B cell (primary cell): ENCODE results near the gene GPLD1. TPM values are rescaled to one million over a fixed set of nuclear protein-coding genes. Genes with fewer than 3 reads are reported as not detected.
"Not testable (repeated sequence)": the region's sequence is repeated elsewhere in the genome, so short reads cannot be mapped to it uniquely, and the experiment has no call there.

ENCODE experiments used
- ATAC-seq: fragments of 200-7000 bp; cut with Tn5 transposase; one replicate; pipeline ENCODE4 v1.10.0; 2021; ENCODE audit warnings: low read depth, mild to moderate bottlenecking, moderate number of reproducible peaks, moderate library complexity
- CTCF ChIA-PET: fragments of 350-600 bp; sonication (Branson Sonifier 250); formaldehyde crosslinking; loops from one replicate; lab custom pipeline; 2021; ENCODE audit warnings: antibody characterized with exemption, inconsistent platforms; lab: Charles Lee
- POLR2A ChIA-PET: fragments of 350-600 bp; sonication (Branson Sonifier 250); formaldehyde crosslinking; loops from one replicate; lab custom pipeline; 2021; ENCODE audit warnings: antibody characterized with exemption; lab: Charles Lee
- DNase-seq: peaks from one replicate; pipeline ENCODE4 v3.0.0; 2013
- H2AFZ ChIP-seq: 2 replicates; pipeline ENCODE4 v1.6.1; 2012; ENCODE audit warnings: mild to moderate bottlenecking, low read depth, low read length; ENCODE audit not compliant: insufficient read depth, poor library complexity, severe bottlenecking
- H3K27ac ChIP-seq, 2 donors: 1 replicate in 1 of 2; 2 replicates in 1 of 2; pipeline ENCODE4 v1.5.1; 2012 to 2013; ENCODE audit warnings: low read length in 2 of 2, mild to moderate bottlenecking in 2 of 2, moderate library complexity in 1 of 2
- H3K27me3 ChIP-seq, 4 experiments: fragments of 200-600 bp in 1 of 4; sonication (generic) in 1 of 4; replicated peaks in 1 of 4; 1 replicate in 2 of 4; 2 replicates in 2 of 4; pipeline versions ENCODE4 v1.6.1 to v1.7.0; 2013 to 2016; ENCODE audit warnings: low read length in 3 of 4, mild to moderate bottlenecking in 2 of 4, mixed read lengths in 1 of 4, moderate library complexity in 1 of 4; ENCODE audit not compliant: insufficient read depth in 4 of 4, control insufficient read depth in 3 of 4; ENCODE audit errors: control extremely low read depth in 1 of 4
- H3K36me3 ChIP-seq, 2 experiments: replicated peaks in 1 of 2; 1 replicate in 1 of 2; 2 replicates in 1 of 2; pipeline versions ENCODE4 v1.6.1 to v1.7.1; 2013; ENCODE audit warnings: low read length in 1 of 2; ENCODE audit not compliant: insufficient read depth in 2 of 2, control insufficient read depth in 1 of 2; ENCODE audit errors: control extremely low read depth in 1 of 2, extremely low read depth in 1 of 2
- H3K4me1 ChIP-seq, 2 donors: fragments of 200-600 bp in 1 of 2; sonication (generic) in 1 of 2; 1 replicate in 1 of 2; 2 replicates in 1 of 2; pipeline versions ENCODE4 v1.5.1 to v1.6.1; 2013 to 2017; ENCODE audit warnings: low read length in 2 of 2; ENCODE audit not compliant: control insufficient read depth in 2 of 2, insufficient read depth in 2 of 2
- H3K4me2 ChIP-seq: replicated peaks from 2 replicates; pipeline ENCODE3; 2012; ENCODE audit warnings: mild to moderate bottlenecking, low read depth, low read length; ENCODE audit not compliant: poor library complexity, severe bottlenecking
- H3K4me3 ChIP-seq, 5 experiments: fragments of 200-600 bp in 1 of 5; sonication (generic) in 1 of 5; 1 replicate in 3 of 5; 2 replicates in 2 of 5; pipeline versions ENCODE4 v1.5.1 to v1.7.0; 2011 to 2016; ENCODE audit warnings: low read length in 4 of 5, mild to moderate bottlenecking in 4 of 5, low read depth in 2 of 5, control low read depth in 1 of 5, moderate library complexity in 1 of 5; ENCODE audit not compliant: insufficient read depth in 1 of 5; ENCODE audit errors: control extremely low read depth in 1 of 5, extremely low read depth in 1 of 5
- H3K79me2 ChIP-seq: fragments of 200-600 bp; sonication (generic); one replicate; pipeline ENCODE4 v1.6.0; 2016; ENCODE audit warnings: low read length; ENCODE audit not compliant: control insufficient read depth, insufficient read depth
- H3K9ac ChIP-seq: fragments of 200-600 bp; sonication (generic); 2 replicates; pipeline ENCODE4 v1.6.1; 2017; ENCODE audit warnings: mild to moderate bottlenecking, low read length, moderate library complexity
- H3K9me3 ChIP-seq, 3 donors: one replicate each; pipeline versions ENCODE4 v1.6.1 to v1.7.1; 2013; ENCODE audit warnings: low read length in 2 of 3; ENCODE audit not compliant: control insufficient read depth in 2 of 3, insufficient read depth in 1 of 3; ENCODE audit errors: control extremely low read depth in 1 of 3
- H4K20me1 ChIP-seq: 2 replicates; pipeline ENCODE4 v1.6.0; 2012; ENCODE audit warnings: mild to moderate bottlenecking, low read length; ENCODE audit not compliant: insufficient read depth, control insufficient read depth, poor library complexity, severe bottlenecking
- H3K27ac Mint-ChIP-seq: one replicate; pipeline ENCODE4 v1.8.0; 2021; ENCODE audit warnings: mixed read lengths
- H3K27me3 Mint-ChIP-seq: one replicate; pipeline ENCODE4 v1.8.0; 2021; ENCODE audit warnings: mixed read lengths
- H3K4me1 Mint-ChIP-seq: one replicate; pipeline ENCODE4 v1.8.0; 2021; ENCODE audit warnings: mixed read lengths
- H3K4me3 Mint-ChIP-seq: one replicate; pipeline ENCODE4 v1.8.0; 2021; ENCODE audit warnings: mixed read lengths
- H3K9me3 Mint-ChIP-seq: one replicate; pipeline ENCODE4 v1.8.0; 2022; ENCODE audit warnings: mixed read lengths; ENCODE audit not compliant: insufficient read depth
- CTCF ChIP-seq: fragments of 200-600 bp; IDR thresholded peaks from one replicate; pipeline ENCODE4 v1.8.0; 2022; ENCODE audit warnings: antibody characterized with exemption, mild to moderate bottlenecking
- EZH2 ChIP-seq: IDR thresholded peaks from 2 replicates; pipeline ENCODE4 v1.6.1; 2012; ENCODE audit warnings: borderline replicate concordance, low read depth, mild to moderate bottlenecking, moderate library complexity, low read length; ENCODE audit not compliant: insufficient read depth, poor library complexity, severe bottlenecking
- WGBS: methylation state at CpG from one replicate; pipeline ENCODE4 v1.1.5; 2013; ENCODE audit warnings: missing lambda C conversion rate; ENCODE audit not compliant: insufficient coverage; 5-methylcytosine and 5-hydroxymethylcytosine counted together
- intact Hi-C: fragments of 100-400 bp; cut with micrococcal nuclease; formaldehyde crosslinking; loops from one replicate; pipeline ENCODE4 v1.10.0; 2022
- polyA plus RNA-seq: library from polyadenylated mRNA; depleted of rRNA; stranded (reverse); fragments of >200 nt; gene quantifications from 2 replicates; pipeline ENCODE4 v1.2.3, GENCODE V29; 2012
- total RNA-seq, 2 donors: library from RNA; stranded (reverse); fragments of 120-200 nt in 1 of 2; gene quantifications; 1 replicate in 1 of 2; 2 replicates in 1 of 2; pipeline versions ENCODE4 v1.2.3 to v1.2.4, GENCODE V29; 2013 to 2022

GPLD1 gene
- total and polyA plus RNA-seq, 2 donors (not counting 1 experiment from before 2014, with no cell fraction given) = 1.9 to 7.0 TPM

DNA sequence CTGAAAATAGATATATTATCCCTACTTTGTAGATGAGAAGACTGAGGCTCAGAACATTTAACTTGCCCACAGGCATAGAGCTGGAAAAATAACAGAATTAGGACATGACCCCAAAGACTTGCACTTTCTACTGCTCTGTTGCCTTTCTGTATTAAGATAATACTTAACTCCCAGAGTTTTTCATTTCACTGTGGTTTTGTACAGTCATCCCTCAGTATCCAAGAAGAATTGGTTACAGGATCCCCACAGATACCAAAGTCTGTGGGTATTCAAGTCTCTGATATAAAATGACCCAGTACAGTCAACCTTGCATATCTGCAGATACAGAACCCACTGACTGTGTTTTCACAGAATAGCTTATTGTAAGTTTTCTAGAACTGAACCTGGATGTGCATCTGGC lies 69.9 kb downstream of the GPLD1 start:
- no peak overlapping the region for H3K4me2 ChIP-seq
- no peak overlapping the region for H3K27ac ChIP-seq
- POLR2A ChIA-PET = no interaction called here
- intact Hi-C loops = no loop called here
- no peaks in the 10 kb centered on the region for H3K27me3 ChIP-seq
- H3K36me3 ChIP-seq = peaks cover 29 to 76% of the 10 kb centered on the region in 2 experiments
- no peak for DNase-seq
- CTCF ChIA-PET = no interaction called here
- H3K4me3 ChIP-seq = no peak overlapping the region
- no peak for ATAC-seq
- H3K9ac ChIP-seq = no peak overlapping the region
- H3K9me3 ChIP-seq = peaks cover 0 to 2% (median 0%) of the 10 kb centered on the region in 3 donors
- no peaks in the 10 kb centered on the region for H3K79me2 ChIP-seq
- H4K20me1 ChIP-seq = no peaks in the 10 kb centered on the region
- TF ChIP-seq EZH2 = no peak
- TF ChIP-seq CTCF = no peak
- Mint-ChIP-seq H3K27ac (no peak overlapping the region), H3K4me1 (peaks cover 4% of the 10 kb centered on the region), H3K27me3 (no peaks in the 10 kb centered on the region), H3K4me3 (no peak overlapping the region), H3K9me3 (no peaks in the 10 kb centered on the region)
- no peak overlapping the region for H2AFZ ChIP-seq
- H3K4me1 ChIP-seq = no peaks in the 10 kb centered on the region

- Histone ChIP-seq H2AFZ (no peak overlapping the region), H3K36me3 (peaks cover 19 to 66% of the 10 kb centered on the region in 2 experiments), H3K4me3 (no peak overlapping the region), H3K9me3 (peaks cover 0 to 3% (median 0%) of the 10 kb centered on the region in 3 donors), H3K27me3 (no peaks in the 10 kb centered on the region), H3K4me2 (no peak overlapping the region), H3K27ac (no peak overlapping the region), H4K20me1 (peaks cover 8% of the 10 kb centered on the region), H3K4me1 (no peaks in the 10 kb centered on the region), H3K79me2 (no peaks in the 10 kb centered on the region), H3K9ac (no peak overlapping the region)
- intact Hi-C loops = no loop called here
- WGBS = 40% methylated on average over 1 of the region's 4 CpGs
- Mint-ChIP-seq H3K4me1 (peaks cover 4% of the 10 kb centered on the region), H3K9me3 (no peaks in the 10 kb centered on the region), H3K27me3 (no peaks in the 10 kb centered on the region), H3K4me3 (no peak overlapping the region), H3K27ac (no peak overlapping the region)
- TF ChIP-seq CTCF (no peak), EZH2 (no peak)
- ATAC-seq = no peak
- CTCF ChIA-PET = interaction anchor here (1.0 kb wide), 1 partner anchor 15 kb away, joined by 3 read pairs; no protein-coding TSS in a partner anchor
- no peak for DNase-seq
- POLR2A ChIA-PET = no interaction called here
Observed at GRCh38 chr6:24415753-24416152, 73.6 kb downstream of the GPLD1 start.

- Histone ChIP-seq H3K36me3 (peaks cover 21 to 63% of the 10 kb centered on the region in 2 experiments), H4K20me1 (peaks cover 14% of the 10 kb centered on the region)
- intact Hi-C loops, H3K4me1 Mint-ChIP-seq, H3K4me2 ChIP-seq, H3K27me3 ChIP-seq, H3K9me3 ChIP-seq, H3K79me2 ChIP-seq, DNase-seq, H3K9ac ChIP-seq, H3K27me3 Mint-ChIP-seq, H3K9me3 Mint-ChIP-seq, H3K27ac Mint-ChIP-seq, POLR2A ChIA-PET, H3K4me1 ChIP-seq, H3K4me3 Mint-ChIP-seq, H3K27ac ChIP-seq, H2AFZ ChIP-seq, ATAC-seq, H3K4me3 ChIP-seq: not testable (repeated sequence)
- CTCF ChIA-PET = interaction anchor here (1.1 kb wide), 1 partner anchor 16 kb away, joined by 4 read pairs; no protein-coding TSS in a partner anchor
- WGBS = 97% methylated on average over 14 of the region's 15 CpGs
Observed at GRCh38 chr6:24414531-24414930, 74.8 kb downstream of the GPLD1 start.
